GM21723 (cell line): ENCODE results near the gene RSPH6A.

Source experiments
- ATAC-seq: cut with Tn5 transposase; IDR thresholded peaks from one replicate; pipeline ENCODE4 v1.9.1; 2021; ENCODE audit warnings: mild to moderate bottlenecking, moderate library complexity; ENCODE audit not compliant: unreplicated experiment

Gene RSPH6A

DNA sequence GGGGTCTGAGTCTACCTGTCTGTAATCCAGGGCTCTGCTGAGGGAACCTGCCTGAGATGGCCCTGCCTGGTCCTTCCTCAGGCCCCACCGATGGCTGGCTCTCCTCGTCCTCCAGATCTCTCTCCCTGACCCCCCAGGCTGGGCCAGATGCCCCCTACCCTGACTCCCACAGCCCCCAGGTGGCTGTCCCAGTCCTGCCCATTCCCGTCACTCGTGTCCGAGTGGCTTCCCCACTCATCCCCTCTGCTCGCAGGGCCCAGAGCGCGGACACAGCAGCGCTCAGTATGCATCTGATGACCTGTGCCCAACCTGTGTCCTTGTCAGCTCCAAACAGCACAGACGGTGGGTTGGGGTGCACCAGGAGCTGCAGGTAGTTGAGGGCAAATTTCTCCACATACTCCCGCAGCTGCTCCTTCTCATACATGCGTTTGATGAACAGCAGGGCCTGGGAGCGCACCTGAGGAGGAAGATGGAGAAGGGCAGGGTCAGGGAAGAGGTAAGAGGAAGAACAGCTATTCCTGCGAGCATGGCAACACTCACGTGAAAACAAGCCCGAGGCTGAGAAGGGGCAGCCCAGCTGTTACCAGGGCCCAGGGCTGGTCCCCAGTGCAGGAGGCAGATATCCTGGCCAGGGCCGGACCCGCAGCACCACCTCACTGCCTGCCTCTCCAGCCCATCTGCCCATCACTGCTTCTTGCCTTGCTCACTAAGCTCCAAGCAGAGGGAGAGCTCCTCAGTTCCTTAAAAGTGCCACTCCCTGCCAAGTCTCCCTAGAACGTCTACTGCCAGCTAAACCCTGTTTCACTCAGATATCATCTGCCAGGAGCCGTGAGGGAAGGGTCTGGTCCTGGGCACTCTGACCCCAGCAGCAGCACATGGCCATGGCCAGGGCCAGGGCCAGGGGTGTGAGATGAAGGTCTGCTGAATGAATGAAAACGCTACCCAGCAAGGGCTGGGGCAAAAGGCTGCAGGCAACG lies 11.1 kb upstream of the RSPH6A start:
- no peak for ATAC-seq

DNA sequence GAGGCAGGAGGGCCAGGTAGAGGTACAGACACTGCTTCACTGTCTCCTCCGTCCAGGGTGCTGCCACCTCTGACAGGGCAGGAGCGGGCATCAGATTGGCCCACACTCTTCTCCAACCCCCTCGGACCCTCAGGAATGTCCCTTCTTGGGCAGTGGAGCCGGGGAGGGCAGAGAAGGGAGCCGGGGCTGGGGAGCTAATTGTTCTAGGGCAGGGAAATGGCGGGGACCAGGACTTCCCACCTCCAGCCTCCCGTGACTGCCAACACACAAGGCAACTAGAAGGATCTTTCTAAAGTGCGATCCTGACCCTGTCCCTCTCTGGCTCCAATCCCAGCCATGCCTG lies 10.1 kb upstream of the RSPH6A start:
- no peak for ATAC-seq

DNA sequence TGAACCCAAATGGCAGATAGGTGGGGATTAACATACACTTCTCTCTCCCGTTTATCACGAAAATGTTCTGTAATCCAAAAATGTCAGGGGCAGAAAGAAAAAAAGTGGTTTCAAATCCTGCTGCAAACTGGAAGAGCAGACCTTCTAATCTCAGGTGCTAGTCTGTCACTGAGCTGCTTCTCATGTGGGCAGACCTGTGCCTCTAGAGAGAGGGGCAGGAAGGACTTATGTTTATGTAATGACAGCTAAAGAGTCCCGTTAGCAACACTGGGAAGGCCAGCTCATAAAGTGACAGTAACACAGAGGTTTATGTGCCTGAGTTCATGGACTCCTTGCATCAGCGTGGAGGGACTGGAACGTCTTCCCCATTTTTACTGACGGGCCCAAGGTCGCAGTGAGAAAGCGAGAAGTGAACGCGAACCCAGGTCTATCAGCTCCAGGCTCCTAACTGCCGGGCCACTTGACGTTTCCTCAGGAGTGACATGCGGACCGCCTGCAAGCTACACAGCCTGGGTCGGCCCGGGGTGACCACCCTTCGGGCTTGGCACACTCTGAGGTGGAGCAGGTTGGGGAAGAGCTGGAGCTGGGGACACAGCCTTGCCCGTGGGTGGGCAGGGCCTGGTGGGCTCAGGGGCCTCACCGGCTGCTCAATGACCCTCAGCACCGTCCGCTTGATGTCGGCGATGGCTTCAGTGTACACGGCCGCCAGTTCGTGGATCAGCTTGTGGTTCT lies 9.6 kb upstream of the RSPH6A start:
- no peak for ATAC-seq

- no peak for ATAC-seq
Observed at GRCh38 chr19:45824041-45824471, 8.9 kb upstream of the RSPH6A start.

DNA sequence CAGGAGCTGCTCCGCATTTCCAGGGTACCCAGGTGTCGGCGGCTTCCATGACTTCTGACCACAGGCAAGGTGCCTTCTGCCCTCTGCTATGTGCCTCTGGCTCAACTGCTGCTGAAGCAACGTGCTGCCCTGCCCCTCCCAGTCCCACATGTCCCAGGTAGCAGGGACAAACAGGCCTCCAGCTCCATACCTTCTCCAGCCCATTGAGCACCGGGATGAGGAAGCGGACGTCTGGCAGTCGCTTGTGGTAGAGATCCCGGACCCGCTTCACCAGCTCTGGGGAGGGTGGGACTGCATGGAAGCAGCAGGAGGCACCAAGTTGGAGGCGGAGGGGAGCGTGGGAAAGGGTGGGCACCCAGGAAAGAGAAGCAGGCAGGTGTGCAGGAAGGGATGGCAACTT lies 8.1 kb upstream of the RSPH6A start:
- no peak for ATAC-seq

DNA sequence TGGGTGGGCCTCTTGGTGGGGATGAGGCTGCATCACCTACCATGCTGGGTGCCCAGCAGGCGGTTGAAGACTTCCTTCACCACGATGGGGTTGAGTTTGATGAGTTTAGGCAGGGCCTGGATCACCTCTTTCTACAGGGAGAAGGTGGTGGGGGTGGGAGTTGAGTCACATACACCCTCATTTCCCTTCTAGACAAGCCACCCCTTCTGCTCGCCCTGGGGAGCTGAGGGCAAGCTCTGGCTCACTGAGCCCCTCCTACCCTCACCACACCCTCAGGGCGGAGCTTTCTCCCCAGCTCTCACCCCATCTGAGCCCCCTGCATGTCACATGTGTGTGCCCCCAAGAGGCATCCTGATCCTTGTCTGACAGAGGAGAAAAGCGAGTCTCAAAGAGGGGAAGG lies 7.6 kb upstream of the RSPH6A start:
- ATAC-seq, result no peak

DNA sequence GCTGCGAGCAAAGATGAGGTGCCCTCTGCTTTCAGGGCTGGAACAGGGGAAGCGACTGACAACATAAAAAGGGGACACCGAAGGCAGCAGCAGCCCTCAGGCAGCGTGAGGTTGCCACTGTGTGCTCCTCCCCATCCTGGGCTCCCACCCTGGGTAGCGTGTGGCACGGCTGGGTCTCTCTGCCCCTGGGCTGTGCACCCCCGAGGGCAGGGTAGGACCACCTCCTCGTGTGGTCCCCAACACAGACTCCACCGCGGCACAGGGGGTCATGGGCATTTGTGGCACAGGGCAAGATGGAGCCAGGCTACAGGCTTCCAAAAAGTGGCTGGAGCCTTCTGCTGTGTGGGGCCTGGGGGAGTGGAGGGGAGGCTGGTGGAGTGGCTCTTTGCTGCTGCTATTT lies 6.5 kb upstream of the RSPH6A start:
- no peak for ATAC-seq

- no peak for ATAC-seq
Observed at GRCh38 chr19:45821103-45821521, 6.0 kb upstream of the RSPH6A start.

DNA sequence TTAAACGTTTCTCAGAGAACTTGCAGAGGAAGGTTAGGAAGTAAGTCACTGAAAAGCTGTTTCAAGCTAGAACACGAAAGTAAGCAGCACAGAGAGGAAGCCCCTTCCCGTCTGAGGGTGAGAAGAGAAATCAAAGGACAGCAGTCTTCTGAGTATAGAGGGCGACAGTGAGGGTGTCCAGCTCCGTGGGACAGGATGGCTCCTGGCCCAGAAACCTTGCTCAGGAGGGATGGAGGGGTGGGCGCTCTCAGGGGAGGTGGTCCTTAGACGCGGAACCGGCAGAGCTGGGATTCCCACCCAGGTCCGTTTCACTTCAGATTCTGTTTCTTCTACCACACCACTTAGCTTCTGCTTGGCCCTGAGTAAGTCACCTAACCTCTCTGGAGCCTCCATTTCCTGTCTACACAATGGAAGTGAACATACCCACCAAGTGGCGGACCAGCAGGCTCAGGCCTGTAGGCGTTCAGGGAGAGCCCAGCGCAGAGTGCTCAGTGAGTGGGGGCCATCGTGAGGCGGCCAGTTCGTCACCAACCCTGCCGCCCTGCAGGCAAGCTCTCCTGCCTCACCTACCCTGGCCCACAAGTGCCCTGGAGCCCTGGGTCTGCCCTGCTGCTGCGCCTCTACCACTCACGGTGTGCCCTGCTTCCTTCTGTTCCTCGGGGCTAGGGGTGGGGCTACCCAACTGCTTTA lies 5.5 kb upstream of the RSPH6A start:
- no peak for ATAC-seq

GRCh38 chr19:45819769-45820168 lies 4.7 kb upstream of the RSPH6A start:
- ATAC-seq, result no peak

DNA sequence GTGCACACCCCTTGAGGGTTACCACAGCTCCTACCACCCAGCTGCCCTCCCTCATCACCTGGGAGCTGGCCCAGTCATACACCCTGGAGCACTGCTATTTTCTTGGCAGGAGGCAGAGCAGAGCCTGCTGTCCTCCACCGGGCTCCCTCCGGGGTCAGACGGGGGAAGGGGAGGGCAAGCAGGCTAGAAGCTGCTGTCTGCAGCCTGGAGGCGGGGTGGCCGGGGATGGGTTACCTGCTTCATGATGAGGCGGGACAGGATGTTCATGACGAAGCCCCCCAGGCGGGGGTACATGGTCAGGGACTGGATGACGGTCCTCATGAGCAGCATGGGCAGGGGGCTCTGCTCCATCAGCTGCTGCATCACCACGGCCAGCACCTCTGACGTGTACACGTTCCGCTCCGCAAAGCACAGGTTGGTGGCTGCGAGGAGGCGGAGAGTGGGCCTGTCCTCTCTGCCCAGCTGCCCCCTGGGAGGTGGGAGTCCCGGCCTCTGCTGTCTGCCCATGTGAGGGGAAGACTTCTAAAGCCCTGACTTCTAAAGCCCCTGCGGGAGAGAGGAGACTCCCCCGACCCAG lies 2.7 kb upstream of the RSPH6A start:
- ATAC-seq, result no peak

GRCh38 chr19:45817010-45817724 lies 2.1 kb upstream of the RSPH6A start:
- ATAC-seq, result peak; percentile 83

- no peak for ATAC-seq
Observed at GRCh38 chr19:45816236-45817009, 1.3 kb upstream of the RSPH6A start.

DNA sequence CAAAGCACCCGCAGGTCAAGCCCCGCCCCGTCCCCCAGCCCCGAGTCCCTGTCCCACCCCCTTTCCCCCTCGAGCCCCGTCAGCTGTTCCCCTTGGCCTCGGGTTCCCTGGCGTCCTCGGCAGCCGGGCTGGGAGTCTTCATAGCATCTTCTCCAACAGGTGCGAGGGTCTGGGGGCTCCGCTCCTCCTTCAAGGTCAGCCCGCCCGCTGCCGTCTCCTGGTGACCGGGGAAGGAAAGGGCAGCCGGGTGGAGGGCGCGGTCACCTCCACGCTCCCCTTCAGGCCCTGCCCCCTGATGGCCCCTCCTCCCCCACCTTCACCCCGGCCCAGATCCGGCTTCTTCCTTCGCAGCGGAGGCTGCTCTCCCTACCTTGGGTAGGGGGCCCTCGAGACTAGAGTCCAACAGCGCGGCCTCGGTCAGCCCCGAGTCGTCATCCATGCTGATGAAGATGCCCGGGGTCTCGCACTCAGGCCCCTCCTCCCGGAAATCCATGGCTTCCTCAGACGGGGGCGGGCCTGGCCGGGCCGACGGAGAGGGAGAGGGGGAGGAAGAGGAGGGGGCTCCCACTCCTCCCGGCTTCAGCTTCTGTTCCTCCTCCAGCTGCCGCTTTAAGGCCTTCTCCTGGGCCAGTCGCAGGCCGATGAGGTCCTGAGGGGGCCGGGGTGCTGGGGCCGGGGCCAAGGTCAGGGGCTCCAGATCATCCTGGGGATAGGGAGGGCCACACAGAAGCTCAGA lies 541 bp upstream of the RSPH6A start:
- no peak for ATAC-seq

DNA sequence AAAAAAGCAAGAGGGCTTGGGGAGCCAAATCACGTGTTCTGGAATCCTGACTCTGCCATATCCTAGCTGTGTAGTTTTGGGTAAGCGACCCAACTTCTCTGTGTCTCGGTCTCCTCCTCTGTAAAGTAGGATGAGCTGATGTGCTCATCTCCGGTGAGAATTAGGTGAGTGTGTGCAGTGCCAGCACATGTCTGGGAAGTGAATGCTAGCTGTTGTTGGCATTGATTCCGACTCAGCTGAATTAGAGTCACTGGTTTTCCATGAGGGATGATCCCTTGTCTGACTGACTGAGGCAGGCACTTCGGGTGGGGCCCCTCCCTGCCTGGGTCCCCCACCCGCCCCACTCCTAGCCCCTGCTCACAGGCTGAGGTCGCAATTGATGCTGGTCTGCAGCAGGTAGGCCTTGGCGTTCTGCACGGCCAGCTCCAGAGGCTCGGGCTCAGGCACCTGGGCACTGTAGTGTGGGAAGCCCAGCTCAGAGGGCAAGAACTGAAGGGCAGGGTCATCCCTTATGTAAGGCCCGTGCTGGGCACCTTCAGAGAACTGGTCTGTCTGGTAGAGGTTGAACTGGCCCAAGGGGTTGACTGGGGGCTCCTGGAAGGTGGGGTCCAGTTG lies 835 bp downstream of the RSPH6A start:
- ATAC-seq, result no peak

DNA sequence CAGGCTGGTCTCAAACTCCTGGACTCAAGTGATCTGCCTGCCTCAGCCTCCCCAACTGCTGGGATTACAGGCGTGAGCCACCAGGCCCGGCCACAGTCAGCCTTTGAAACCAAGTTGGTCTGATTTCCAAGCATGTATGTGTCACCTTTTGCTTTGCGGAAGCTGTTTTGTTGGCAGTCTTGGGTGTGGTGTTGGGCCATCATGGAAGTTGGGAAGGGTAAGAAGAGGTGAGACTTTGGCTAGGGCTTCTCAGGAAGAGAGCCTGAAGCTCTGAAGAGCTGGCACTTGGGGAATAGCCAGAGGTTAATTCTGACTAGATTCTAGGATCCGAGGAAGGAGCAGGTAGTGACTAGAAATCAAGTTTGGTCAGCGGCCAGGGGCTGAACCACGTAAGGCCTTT lies 2.8 kb downstream of the RSPH6A start:
- no peak for ATAC-seq

- no peak for ATAC-seq
Observed at GRCh38 chr19:45809643-45810159, 5.4 kb downstream of the RSPH6A start.

- ATAC-seq, result no peak
Observed at GRCh38 chr19:45805719-45806118, 9.4 kb downstream of the RSPH6A start.

DNA sequence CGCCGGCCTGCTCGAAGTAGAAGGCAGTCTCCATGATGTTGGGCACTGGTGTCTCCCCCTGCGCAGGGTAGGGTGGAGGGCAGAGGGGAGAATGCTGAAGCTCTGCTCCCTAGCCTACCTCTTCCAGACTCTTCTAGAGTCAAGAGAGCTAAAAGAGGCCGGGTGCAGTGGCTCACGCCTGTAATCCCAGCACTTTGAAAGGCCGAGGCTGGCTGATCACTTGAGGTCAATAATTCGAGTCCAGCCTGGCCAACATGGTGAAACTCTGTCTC lies 10.2 kb downstream of the RSPH6A start:
- ATAC-seq, result no peak
